CD8-positive, alpha-beta memory T cell (primary cell): ENCODE data around the gene CCNQ. TPM values are rescaled to one million over a fixed set of nuclear protein-coding genes. Genes with fewer than 3 reads are reported as not detected.
A peak's percentile ranks its signal among the peaks of the same experiment; 100 is the strongest.

Experiments used
- CTCF ChIA-PET: fragments of 350-600 bp; sonication (Branson Sonifier 250); formaldehyde crosslinking; loops from one replicate; lab custom pipeline; 2021; ENCODE audit warnings: antibody characterized with exemption; lab: Charles Lee
- POLR2A ChIA-PET: fragments of 350-600 bp; sonication (Branson Sonifier 250); formaldehyde crosslinking; loops from one replicate; lab custom pipeline; 2021; ENCODE audit warnings: antibody characterized with exemption; lab: Charles Lee
- DNase-seq, 5 donors: peaks; one replicate each; pipeline versions ENCODE4 v3.0.0 to v3.0.0-alpha.2; 2020 to 2022; ENCODE audit warnings: mixed read lengths in 1 of 5
- H3K27ac ChIP-seq: one replicate; pipeline ENCODE4 v1.7.0; 2013; ENCODE audit warnings: low read depth, mild to moderate bottlenecking, low read length, moderate library complexity
- H3K27me3 ChIP-seq: 2 replicates; pipeline ENCODE4 v1.7.0; 2013; ENCODE audit warnings: low read length, mild to moderate bottlenecking; ENCODE audit not compliant: insufficient read depth, poor library complexity, severe bottlenecking
- H3K36me3 ChIP-seq: 2 replicates; pipeline ENCODE4 v1.7.0; 2013; ENCODE audit warnings: mild to moderate bottlenecking, low read length, moderate library complexity; ENCODE audit not compliant: insufficient read depth
- H3K4me1 ChIP-seq: 2 replicates; pipeline ENCODE4 v1.7.0; 2013; ENCODE audit warnings: mild to moderate bottlenecking, low read length, moderate library complexity; ENCODE audit not compliant: insufficient read depth
- H3K4me3 ChIP-seq: 2 replicates; pipeline ENCODE4 v1.7.0; 2013; ENCODE audit warnings: mild to moderate bottlenecking, low read length
- H3K9me3 ChIP-seq: 2 replicates; pipeline ENCODE4 v1.7.0; 2013; ENCODE audit warnings: mild to moderate bottlenecking, low read length
- H3K27ac Mint-ChIP-seq, 8 donors: one replicate each; pipeline ENCODE4 v1.8.0; 2020 to 2021; ENCODE audit warnings: mixed read lengths in 8 of 8, mild to moderate bottlenecking in 6 of 8, inconsistent platforms in 3 of 8, moderate library complexity in 3 of 8
- H3K27me3 Mint-ChIP-seq, 2 donors: one replicate each; pipeline ENCODE4 v1.8.0; 2020 to 2021; ENCODE audit warnings: mixed read lengths in 2 of 2, mild to moderate bottlenecking in 1 of 2, moderate library complexity in 1 of 2
- H3K36me3 Mint-ChIP-seq, 3 donors: one replicate each; pipeline ENCODE4 v1.8.0; 2020 to 2021; ENCODE audit warnings: mixed read lengths in 3 of 3, inconsistent platforms in 1 of 3, mild to moderate bottlenecking in 1 of 3
- H3K4me1 Mint-ChIP-seq, 3 donors: one replicate each; pipeline ENCODE4 v1.8.0; 2020 to 2021; ENCODE audit warnings: mixed read lengths in 3 of 3, inconsistent platforms in 1 of 3, mild to moderate bottlenecking in 1 of 3
- H3K4me3 Mint-ChIP-seq, 7 donors: one replicate each; pipeline ENCODE4 v1.8.0; 2020 to 2021; ENCODE audit warnings: mixed read lengths in 7 of 7, mild to moderate bottlenecking in 6 of 7, moderate library complexity in 4 of 7, inconsistent platforms in 2 of 7
- H3K9me3 Mint-ChIP-seq, 5 donors: one replicate each; pipeline ENCODE4 v1.8.0; 2020 to 2022; ENCODE audit warnings: mixed read lengths in 5 of 5, mild to moderate bottlenecking in 3 of 5, moderate library complexity in 2 of 5, inconsistent platforms in 1 of 5
- polyA plus RNA-seq: library from polyadenylated mRNA; unstranded; fragments of 300-500 nt; fragmentation: Illumina TruSeq; gene quantifications from one replicate; pipeline ENCODE4 v1.2.3, GENCODE V29; 2021
- total RNA-seq, 2 experiments: library from RNA; stranded (reverse); gene quantifications; one replicate each; pipeline ENCODE4 v1.2.3, GENCODE V29; 2021

CCNQ gene
- total and polyA plus RNA-seq, 3 experiments from 2014 or later: 36.2 to 38.3 (median 36.9) TPM

DNA sequence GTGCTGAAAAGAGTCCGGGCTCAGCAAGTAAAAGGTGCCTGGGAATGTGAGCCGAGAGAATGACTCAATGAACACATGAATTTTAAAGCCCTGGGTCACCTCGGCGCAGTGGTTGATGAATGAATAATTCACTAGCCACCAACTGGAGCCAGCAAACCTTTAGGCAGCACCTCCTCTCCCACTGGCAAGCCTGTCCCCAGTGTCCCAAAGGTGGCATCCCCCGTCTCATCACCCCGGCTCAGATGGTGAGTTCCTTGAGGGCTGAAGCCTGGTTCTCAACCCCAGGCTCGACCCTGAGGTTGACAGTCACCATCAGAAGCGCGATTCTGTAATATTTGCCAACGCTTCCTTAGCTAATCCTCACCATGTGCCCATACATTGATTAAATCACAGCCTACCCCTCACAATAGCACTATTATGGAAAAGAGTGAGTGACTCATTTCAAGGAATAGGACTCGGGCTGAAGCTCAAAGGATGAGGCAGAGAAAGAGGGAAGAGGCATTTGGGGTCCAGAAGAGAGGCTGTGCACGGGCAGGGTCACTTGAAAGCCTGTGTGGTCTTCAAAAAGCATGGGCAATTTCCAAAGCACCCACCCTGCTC lies 2.7 kb upstream of the CCNQ start:
- H3K27ac ChIP-seq: no peak overlapping the region
- no peak overlapping the region for H3K4me3 ChIP-seq
- Mint-ChIP-seq H3K36me3 (peaks cover 0 to 4% (median 0%) of the 10 kb centered on the region in 3 donors), H3K9me3 (no peaks in the 10 kb centered on the region), H3K4me1 (peaks cover 33 to 52% (median 40%) of the 10 kb centered on the region in 3 donors), H3K27me3 (peaks cover 0 to 9% of the 10 kb centered on the region in 2 donors), H3K27ac (no peak overlapping the region), H3K4me3 (peak overlapping the region in 3 of 7 donors; percentile 27 to 53 (median 35))
- DNase-seq: no peak
- CTCF ChIA-PET: no interaction called here
- no peaks in the 10 kb centered on the region for H3K27me3 ChIP-seq
- no peaks in the 10 kb centered on the region for H3K9me3 ChIP-seq
- H3K36me3 ChIP-seq: no peaks in the 10 kb centered on the region
- peaks cover 23% of the 10 kb centered on the region for H3K4me1 ChIP-seq
- POLR2A ChIA-PET: no interaction called here

- Mint-ChIP-seq H3K36me3 (peaks cover 0 to 6% (median 0%) of the 10 kb centered on the region in 3 donors), H3K4me3 (peak overlapping the region in 4 of 7 donors; percentile 56 to 95 (median 66)), H3K4me1 (peaks cover 36 to 56% (median 43%) of the 10 kb centered on the region in 3 donors), H3K9me3 (no peaks in the 10 kb centered on the region), H3K27ac (no peak overlapping the region), H3K27me3 (peaks cover 0 to 7% of the 10 kb centered on the region in 2 donors)
- no peak for DNase-seq
- Histone ChIP-seq H3K36me3 (no peaks in the 10 kb centered on the region), H3K4me1 (peaks cover 23% of the 10 kb centered on the region), H3K27ac (no peak overlapping the region), H3K4me3 (no peak overlapping the region), H3K27me3 (no peaks in the 10 kb centered on the region), H3K9me3 (no peaks in the 10 kb centered on the region)
- ChIA-PET CTCF (interaction anchor here (1.3 kb wide), 1 partner anchor 8 kb away, joined by 6 read pairs; no protein-coding TSS in a partner anchor), POLR2A (no interaction called here)
Measured at GRCh38 chrX:153600921-153601320, 2.0 kb upstream of the CCNQ start.

- Histone ChIP-seq H3K4me3 (peak overlapping the region; percentile 66), H3K4me1 (peaks cover 23% of the 10 kb centered on the region), H3K27ac (no peak overlapping the region), H3K27me3 (no peaks in the 10 kb centered on the region), H3K36me3 (peaks cover 6% of the 10 kb centered on the region), H3K9me3 (no peaks in the 10 kb centered on the region)
- Mint-ChIP-seq H3K9me3 (no peaks in the 10 kb centered on the region), H3K27me3 (peaks cover 0 to 5% of the 10 kb centered on the region in 2 donors), H3K4me1 (peaks cover 36 to 62% (median 46%) of the 10 kb centered on the region in 3 donors), H3K4me3 (peak overlapping the region; percentile 73 to 95 (median 85)), H3K27ac (peak overlapping the region in 6 of 8 donors; percentile 25 to 80 (median 72)), H3K36me3 (peaks cover 0 to 13% (median 0%) of the 10 kb centered on the region in 3 donors)
- DNase-seq: no peak
- CTCF ChIA-PET: interaction anchor here (1.0 to 1.3 kb wide), 3 partner anchors 9 to 130 kb away, joined by 3 to 6 read pairs (median 4); partner anchors contain the start of gene HAUS7
- POLR2A ChIA-PET: interaction anchor here (1.1 kb wide), 1 partner anchor 10 kb away, joined by 3 read pairs; no protein-coding TSS in a partner anchor
Measured at GRCh38 chrX:153600032-153600373, 1.1 kb upstream of the CCNQ start.

DNA sequence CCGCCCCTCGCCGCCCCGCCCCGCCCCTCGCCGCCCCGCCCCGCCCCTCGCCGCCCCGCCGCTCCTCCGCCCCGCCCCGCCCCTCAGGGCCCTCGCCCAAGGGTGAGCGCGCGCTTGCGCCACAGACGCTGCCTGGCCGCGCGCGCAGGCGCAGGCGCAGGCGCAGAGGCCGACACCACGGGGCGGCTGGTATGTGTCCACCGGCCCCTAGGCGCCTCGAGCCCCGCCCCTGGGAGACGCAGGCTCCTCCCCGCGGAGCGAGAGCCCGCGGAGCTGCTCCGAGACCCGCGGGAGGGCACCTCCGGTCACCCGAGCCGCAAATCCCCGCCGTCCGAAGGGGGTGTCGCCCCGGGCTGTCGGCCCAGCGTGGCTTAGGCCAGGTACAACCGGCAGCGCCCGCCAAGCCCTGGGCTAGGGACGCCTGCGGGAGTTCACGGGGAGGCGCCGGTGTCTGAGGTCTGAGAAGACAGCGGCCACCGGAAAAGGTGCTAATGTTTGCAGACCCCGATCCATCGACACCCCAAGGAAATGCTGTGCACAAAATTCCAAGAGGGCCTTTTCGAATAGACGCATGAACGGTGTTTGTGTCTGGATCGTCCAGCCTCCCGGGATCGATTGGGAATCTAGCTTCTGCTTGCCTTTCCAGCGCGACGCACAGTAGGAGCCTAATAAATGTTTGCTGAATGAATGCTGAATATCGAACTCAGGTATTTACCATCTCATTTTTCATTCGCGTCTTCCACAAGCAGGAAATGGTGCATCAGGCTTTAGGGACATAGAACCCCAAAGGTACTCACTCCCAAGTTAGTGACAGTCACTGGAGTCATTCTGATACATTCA lies 473 bp upstream of the CCNQ start:
- peak overlapping the region; percentile 73 to 95 (median 85) for H3K4me3 Mint-ChIP-seq
- H3K4me1 Mint-ChIP-seq: peaks cover 36 to 61% (median 46%) of the 10 kb centered on the region in 3 donors
- Histone ChIP-seq H3K4me1 (peaks cover 23% of the 10 kb centered on the region), H3K36me3 (peaks cover 6% of the 10 kb centered on the region), H3K27ac (peak overlapping the region; percentile 43), H3K9me3 (no peaks in the 10 kb centered on the region), H3K4me3 (peak overlapping the region; percentile 66), H3K27me3 (no peaks in the 10 kb centered on the region)
- POLR2A ChIA-PET: interaction anchor here (1.1 kb wide), 1 partner anchor 10 kb away, joined by 3 read pairs; no protein-coding TSS in a partner anchor
- CTCF ChIA-PET: interaction anchor here (1.0 to 1.5 kb wide), 4 partner anchors 10 to 129 kb away, joined by 3 to 6 read pairs (median 4); partner anchors contain the start of gene HAUS7
- peak; percentile 77 to 91 (median 84) for DNase-seq
- H3K27ac Mint-ChIP-seq: peak overlapping the region in 7 of 8 donors; percentile 25 to 80 (median 74)
- peaks cover 0 to 5% of the 10 kb centered on the region in 2 donors for H3K27me3 Mint-ChIP-seq
- peaks cover 0 to 17% (median 0%) of the 10 kb centered on the region in 3 donors for H3K36me3 Mint-ChIP-seq
- no peaks in the 10 kb centered on the region for H3K9me3 Mint-ChIP-seq

- Mint-ChIP-seq H3K27me3 (peaks cover 0 to 9% of the 10 kb centered on the region in 2 donors), H3K4me1 (peaks cover 31 to 47% (median 37%) of the 10 kb centered on the region in 3 donors), H3K27ac (peak overlapping the region in 5 of 8 donors; percentile 1 to 78 (median 35)), H3K36me3 (peaks cover 0 to 35% (median 0%) of the 10 kb centered on the region in 3 donors), H3K4me3 (peak overlapping the region; percentile 82 to 91 (median 87)), H3K9me3 (no peaks in the 10 kb centered on the region)
- DNase-seq: no peak
- H3K36me3 ChIP-seq: peaks cover 6% of the 10 kb centered on the region
- peaks cover 23% of the 10 kb centered on the region for H3K4me1 ChIP-seq
- POLR2A ChIA-PET: no interaction called here
- H3K4me3 ChIP-seq: no peak overlapping the region
- H3K27me3 ChIP-seq: no peaks in the 10 kb centered on the region
- H3K9me3 ChIP-seq: no peaks in the 10 kb centered on the region
- H3K27ac ChIP-seq: no peak overlapping the region
- CTCF ChIA-PET: interaction anchor here (1.0 kb wide), 1 partner anchor 58 kb away, joined by 3 read pairs; no protein-coding TSS in a partner anchor
Measured at GRCh38 chrX:153596981-153597750, 1.8 kb downstream of the CCNQ start.

DNA sequence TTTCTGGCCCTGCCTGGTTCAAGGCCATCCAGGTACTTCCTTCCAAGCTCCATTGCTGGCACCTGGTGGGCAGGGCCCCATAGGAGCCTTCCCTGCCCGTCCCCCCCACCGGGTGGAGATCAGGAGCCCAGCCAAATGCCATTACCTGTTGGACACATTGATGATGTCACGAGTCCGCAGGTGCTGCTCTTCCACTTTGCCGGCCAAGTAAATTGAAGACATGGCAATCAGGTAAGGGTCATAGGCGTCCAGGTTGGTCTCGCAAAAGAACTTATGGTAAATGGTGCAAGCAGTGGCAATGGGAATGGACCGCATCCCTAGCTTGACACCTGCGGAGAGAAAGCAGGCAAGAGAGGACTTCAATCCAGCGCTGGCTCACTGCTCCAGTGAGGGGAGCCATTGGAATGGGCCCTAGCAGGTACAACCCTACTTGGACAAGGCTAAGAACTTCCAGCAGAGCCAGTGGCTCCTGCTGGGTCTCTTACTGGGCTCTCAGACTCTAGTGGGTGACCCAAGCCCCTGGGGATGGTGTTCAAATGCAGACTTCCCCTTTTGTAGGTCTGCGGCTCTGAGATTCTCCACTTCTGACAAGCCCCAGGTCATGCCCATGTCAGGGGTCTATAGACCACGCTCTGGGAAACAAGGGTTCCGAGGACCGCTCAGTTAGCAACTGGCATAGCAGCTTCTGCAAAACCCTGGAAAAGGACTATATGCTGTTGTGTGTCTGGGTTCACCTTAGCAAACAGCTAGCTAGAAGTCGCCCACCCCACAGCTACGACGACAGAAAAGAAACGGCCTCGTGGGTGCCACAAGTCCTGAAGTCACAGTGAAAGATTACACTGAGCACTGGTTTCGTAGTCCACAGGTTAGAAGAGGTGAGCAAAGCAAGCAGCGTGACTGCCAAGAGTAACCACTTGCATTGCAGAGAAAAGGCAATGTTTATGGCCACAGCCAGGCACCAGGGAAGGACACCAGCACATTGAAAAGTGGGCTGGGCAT lies 2.8 kb downstream of the CCNQ start:
- Histone ChIP-seq H3K27ac (no peak overlapping the region), H3K4me3 (no peak overlapping the region), H3K36me3 (peaks cover 6% of the 10 kb centered on the region), H3K27me3 (no peaks in the 10 kb centered on the region), H3K9me3 (no peaks in the 10 kb centered on the region), H3K4me1 (peaks cover 23% of the 10 kb centered on the region)
- Mint-ChIP-seq H3K36me3 (peaks cover 0 to 44% (median 2%) of the 10 kb centered on the region in 3 donors), H3K4me3 (peak overlapping the region in 5 of 7 donors; percentile 22 to 90 (median 80)), H3K27me3 (peaks cover 0 to 6% of the 10 kb centered on the region in 2 donors), H3K27ac (peak overlapping the region in 3 of 8 donors; percentile 31 to 84 (median 37)), H3K9me3 (no peaks in the 10 kb centered on the region), H3K4me1 (peaks cover 29 to 44% (median 37%) of the 10 kb centered on the region in 3 donors)
- ChIA-PET POLR2A (no interaction called here), CTCF (no interaction called here)
- DNase-seq: no peak
